Umbilical cord (tissue), 2 donors: Measurements from ENCODE around the gene MXRA8. TPM values are rescaled to one million over a fixed set of nuclear protein-coding genes. Genes with fewer than 3 reads are reported as not detected.

Experiments
- DNase-seq: peaks from one replicate; pipeline ENCODE4 v3.0.0-alpha.2; 2015; ENCODE audit warnings: low spot score
- total RNA-seq: library from RNA; depleted of rRNA; stranded (reverse); fragments of >200 nt; gene quantifications from one replicate; pipeline ENCODE4 v1.2.3, GENCODE V29; 2014; ENCODE audit warnings: low replicate concordance; ENCODE audit not compliant: insufficient read depth

Gene MXRA8
- total RNA-seq, 1 donor from 2014 or later, result 196 TPM

GRCh38 chr1:1307923-1308755 is 50.2 kb downstream of the MXRA8 start, which contains the start of the genes ACAP3 and PUSL1:
Gene ACAP3, minus strand, starts transcription at chr1:1307930. Its CDS starts 115 bp downstream, at chr1:1307815.
Gene PUSL1, plus strand, starts transcription at chr1:1308597. Its CDS starts 47 bp downstream, at chr1:1308644.
- DNase-seq, result peak; percentile 94

- peak; percentile 43 for DNase-seq
Measured at GRCh38 chr1:1307261-1307922, 51.0 kb downstream of the MXRA8 start.

GRCh38 chr1:1306661-1307260 is 51.6 kb downstream of the MXRA8 start:
- no peak for DNase-seq

GRCh38 chr1:1306070-1306660 is 52.2 kb downstream of the MXRA8 start:
- DNase-seq, result no peak

GRCh38 chr1:1305300-1306069 is 52.9 kb downstream of the MXRA8 start:
- DNase-seq, result peak; percentile 93

GRCh38 chr1:1304331-1305299 is 53.7 kb downstream of the MXRA8 start:
- peak; percentile 93 for DNase-seq

GRCh38 chr1:1303736-1304135 is 54.6 kb downstream of the MXRA8 start:
- no peak for DNase-seq

GRCh38 chr1:1302951-1303509 is 55.3 kb downstream of the MXRA8 start:
- no peak for DNase-seq

Other genes with a start within 250 kb of the MXRA8 start
- 7.7 TPM for gene C1orf159, start 242.5 kb downstream of the MXRA8 start, total RNA-seq
- not detected for gene TTLL10, start 184.7 kb downstream of the MXRA8 start, total RNA-seq
- not detected for gene TNFRSF18, start 152.0 kb downstream of the MXRA8 start, total RNA-seq
- not detected for gene TNFRSF4, start 144.4 kb downstream of the MXRA8 start, total RNA-seq
- gene SDF4, start 126.6 kb downstream of the MXRA8 start, total RNA-seq, result 54.2 TPM
- gene B3GALT6, start 126.3 kb downstream of the MXRA8 start, total RNA-seq, result 15.4 TPM
- not detected for gene C1QTNF12, start 111.8 kb downstream of the MXRA8 start, total RNA-seq
- 22.9 TPM for gene UBE2J2, start 84.7 kb downstream of the MXRA8 start, total RNA-seq
- 0.72 TPM for gene SCNN1D, start 78.1 kb downstream of the MXRA8 start, total RNA-seq
- gene ACAP3, start 50.6 kb downstream of the MXRA8 start, total RNA-seq, result 49.6 TPM
- 4.6 TPM for gene PUSL1, start 50.0 kb downstream of the MXRA8 start, total RNA-seq
- gene INTS11, start 33.9 kb downstream of the MXRA8 start, total RNA-seq, result 42.4 TPM
- gene CPTP, start 33.8 kb downstream of the MXRA8 start, total RNA-seq, result 3.4 TPM
- gene TAS1R3, start 27.3 kb downstream of the MXRA8 start, total RNA-seq, result 0.24 TPM
- 72.9 TPM for gene DVL1, start 9.1 kb downstream of the MXRA8 start, total RNA-seq
- gene AURKAIP1, start 16.7 kb upstream of the MXRA8 start, total RNA-seq, result 46.9 TPM
- 106 TPM for gene CCNL2, start 40.8 kb upstream of the MXRA8 start, total RNA-seq
- gene MRPL20, start 48.7 kb upstream of the MXRA8 start, total RNA-seq, result 68.4 TPM
- gene ANKRD65, start 62.7 kb upstream of the MXRA8 start, total RNA-seq, result 1.7 TPM
- 58.7 TPM for gene VWA1, start 77.1 kb upstream of the MXRA8 start, total RNA-seq
- gene ATAD3C, start 91.1 kb upstream of the MXRA8 start, total RNA-seq, result 1.2 TPM
- 8.2 TPM for gene ATAD3B, start 113.2 kb upstream of the MXRA8 start, total RNA-seq
- 7.9 TPM for gene ATAD3A, start 153.6 kb upstream of the MXRA8 start, total RNA-seq
- gene TMEM240, start 182.1 kb upstream of the MXRA8 start, total RNA-seq, result not detected
- 44.3 TPM for gene SSU72, start 216.3 kb upstream of the MXRA8 start, total RNA-seq
- 2.2 TPM for gene FNDC10, start 241.6 kb upstream of the MXRA8 start, total RNA-seq